ENCODE data around the gene IL10RB.

GRCh38 chr21:33339918-33340317 is 73.8 kb downstream of the IL10RB start:
- TF ChIP-seq EP300 (IDR thresholded peaks at IDR 0.05): no peak
- TF ChIP-seq CTCF (IDR thresholded peaks at IDR 0.05): no peak
